Spleen (tissue), 7 donors: Measurements from ENCODE around the gene RFESD.

Experiments used
- CTCF ChIP-seq, 11 experiments: fragments of 200-600 bp in 7 of 11; fragments of 450-650 bp in 4 of 11; sonication (generic) in 4 of 11; IDR thresholded peaks in 8 of 11; conservative IDR thresholded peaks in 3 of 11; 1 replicate in 7 of 11; 2 replicates in 4 of 11; pipeline versions ENCODE4 v1.4.0 to v1.8.0; 2016 to 2021; ENCODE audit warnings: antibody characterized with exemption in 11 of 11, inconsistent platforms in 4 of 11, mild to moderate bottlenecking in 1 of 11
- POLR2A ChIP-seq, 3 donors: fragments of 450-650 bp; IDR thresholded peaks; one replicate each; pipeline ENCODE4 v1.5.1; 2017; ENCODE audit warnings: antibody characterized with exemption in 3 of 3, mild to moderate bottlenecking in 1 of 3
- POLR2AphosphoS5 ChIP-seq, 3 donors: sonication (generic); formaldehyde crosslinking; IDR thresholded peaks; one replicate each; pipeline ENCODE4 v1.5.1; 2017; ENCODE audit warnings: antibody characterized with exemption in 3 of 3
- donor health status: DM: no; HTN: no; CAD: no; lungs with moderate emphysema.
- donor health status: DM: no; HTN: no; CAD: no.
- donor health status: DM: no; HTN: no; CAD: no.

GRCh38 chr5:95701074-95701473 lies 54.5 kb downstream of the RFESD start:
- no peak for TF ChIP-seq CTCF (IDR thresholded peaks at IDR 0.05 in 8 of 11, conservative IDR thresholded peaks at IDR 0.05 in 3 of 11)
- TF ChIP-seq POLR2AphosphoS5 (IDR thresholded peaks at IDR 0.05), result no peak
- TF ChIP-seq POLR2A (IDR thresholded peaks at IDR 0.05), result no peak
